HCT116 (cell line): ENCODE results near the gene ST3GAL3. TPM values are rescaled to one million over a fixed set of nuclear protein-coding genes. Genes with fewer than 3 reads are reported as not detected.

Experiments
- ATAC-seq: fragments of 200-7000 bp; cut with Tn5 transposase; 2 replicates; pipeline ENCODE4 v1.9.1; 2020; ENCODE audit warnings: mild to moderate bottlenecking, moderate library complexity
- BruUV-seq: library from RNA; stranded (reverse); fragments of 400-500 nt; replicated peaks from 2 replicates; lab custom pipeline; 2021; lab: Mats Ljungman, UMichigan
- CTCF ChIA-PET: fragments of 300-600 bp; sonication (Branson Sonifier 250); formaldehyde crosslinking; loops from one replicate; lab custom pipeline; 2021; ENCODE audit warnings: antibody characterized with exemption; lab: Charles Lee
- POLR2A ChIA-PET: fragments of 300-600, 350-600 bp; sonication (Branson Sonifier 250); formaldehyde crosslinking; loops from one replicate; lab custom pipeline; 2021; ENCODE audit warnings: antibody characterized with exemption; lab: Charles Lee
- RAD21 ChIA-PET, 2 experiments: fragments of 300-600 bp; sonication (Branson Sonifier 250); formaldehyde crosslinking; loops; one replicate each; lab custom pipeline; 2023; ENCODE audit warnings: low total read pairs in 2 of 2; ENCODE audit not compliant: uncharacterized antibody in 2 of 2, unreplicated experiment in 2 of 2, low non-redundant PET in 1 of 2; lab: Charles Lee
- DNase-seq: peaks from one replicate; pipeline ENCODE4 v3.0.0-alpha.2; 2010; ENCODE audit warnings: low read depth, low spot score
- H2AFZ ChIP-seq: fragments of 200-600 bp; shearing (Covaris generic), sonication (generic); 2 replicates; pipeline ENCODE4 v1.6.1; 2017; ENCODE audit warnings: low read depth, mixed run types, mixed read lengths, antibody characterized with exemption, low read length; ENCODE audit not compliant: poor library complexity, severe bottlenecking
- H3K27ac ChIP-seq: 2 replicates; pipeline ENCODE4 v1.5.1; 2012; ENCODE audit warnings: low read depth, low read length
- H3K27me3 ChIP-seq: fragments of 200-600 bp; sonication (generic); 2 replicates; pipeline ENCODE4 v1.6.1; 2016; ENCODE audit warnings: mixed run types, low read length, mixed read lengths; ENCODE audit not compliant: insufficient read depth
- H3K36me3 ChIP-seq, 2 experiments: fragments of 200-500 bp in 1 of 2; fragments of 200-600 bp in 1 of 2; sonication (Bioruptor generic) in 1 of 2; sonication (generic) in 1 of 2; 2 replicates each; pipeline versions ENCODE4 v1.5.1 to v1.6.1; 2014 to 2016; ENCODE audit warnings: low read length in 2 of 2, inconsistent platforms in 1 of 2, mixed read lengths in 1 of 2, mixed run types in 1 of 2; ENCODE audit not compliant: insufficient read depth in 2 of 2, control insufficient read depth in 1 of 2
- H3K4me1 ChIP-seq, 2 experiments: fragments of 200-600 bp in 1 of 2; sonication (generic) in 1 of 2; 2 replicates each; pipeline versions ENCODE4 v1.5.1 to v1.6.1; 2012 to 2017; ENCODE audit warnings: low read length in 2 of 2, inconsistent platforms in 1 of 2, mild to moderate bottlenecking in 1 of 2, mixed read lengths in 1 of 2, mixed run types in 1 of 2, moderate library complexity in 1 of 2; ENCODE audit not compliant: insufficient read depth in 2 of 2, control insufficient read depth in 1 of 2
- H3K4me2 ChIP-seq: fragments of 200-600 bp; sonication (generic); 2 replicates; pipeline ENCODE4 v1.6.1; 2017; ENCODE audit warnings: mixed run types, low read length, mixed read lengths
- H3K4me3 ChIP-seq, 2 experiments: fragments of 200-600 bp in 1 of 2; sonication (generic) in 1 of 2; replicated peaks in 1 of 2; 2 replicates each; pipeline ENCODE4 v1.5.1; 2011 to 2016; ENCODE audit warnings: low read length in 2 of 2, control low read depth in 1 of 2, low read depth in 1 of 2, mild to moderate bottlenecking in 1 of 2, mixed read lengths in 1 of 2, mixed run types in 1 of 2
- H3K79me2 ChIP-seq: fragments of 200-600 bp; sonication (generic); 2 replicates; pipeline ENCODE4 v1.6.1; 2017; ENCODE audit warnings: mild to moderate bottlenecking, mixed run types, low read length, moderate library complexity, mixed read lengths; ENCODE audit not compliant: insufficient read depth
- H3K9ac ChIP-seq: fragments of 200-600 bp; sonication (generic); 2 replicates; pipeline ENCODE4 v1.6.1; 2016; ENCODE audit warnings: low read length, mixed read lengths
- H3K9me2 ChIP-seq: fragments of 200-600 bp; sonication (generic), shearing (Covaris generic); 2 replicates; pipeline ENCODE4 v1.6.1; 2017; ENCODE audit warnings: mixed run types, mild to moderate bottlenecking, moderate library complexity; ENCODE audit not compliant: insufficient read depth
- H3K9me3 ChIP-seq, 2 experiments: fragments of 200-500 bp in 1 of 2; fragments of 200-600 bp in 1 of 2; sonication (Bioruptor generic) in 1 of 2; sonication (generic) in 1 of 2; 2 replicates each; pipeline ENCODE4 v1.6.1; 2014 to 2017; ENCODE audit warnings: low read length in 2 of 2, mixed read lengths in 2 of 2, inconsistent platforms in 1 of 2, low read depth in 1 of 2, mild to moderate bottlenecking in 1 of 2, mixed run types in 1 of 2, moderate library complexity in 1 of 2; ENCODE audit not compliant: control insufficient read depth in 1 of 2, insufficient read depth in 1 of 2
- H4K20me1 ChIP-seq: fragments of 200-600 bp; sonication (generic), shearing (Covaris generic); 2 replicates; pipeline ENCODE4 v1.6.1; 2017; ENCODE audit warnings: mixed run types, mild to moderate bottlenecking, moderate library complexity; ENCODE audit not compliant: insufficient read depth
- CBX3 ChIP-seq: IDR thresholded peaks from 2 replicates; pipeline ENCODE4 v1.6.1; 2012; ENCODE audit warnings: low read depth
- CEBPB ChIP-seq: IDR thresholded peaks from 2 replicates; pipeline ENCODE4 v1.6.1; 2012; ENCODE audit warnings: low read depth
- EGR1 ChIP-seq: IDR thresholded peaks from 2 replicates; pipeline ENCODE4 v1.6.1; 2012; ENCODE audit warnings: low read depth
- ELF1 ChIP-seq: IDR thresholded peaks from 2 replicates; pipeline ENCODE4 v1.6.1; 2012; ENCODE audit warnings: low read depth, borderline replicate concordance
- EZH2 ChIP-seq: fragments of 200-600 bp; sonication (generic); IDR thresholded peaks from 2 replicates; pipeline ENCODE4 v1.6.1; 2017; ENCODE audit warnings: antibody characterized with exemption, mixed run types
- EZH2phosphoT487 ChIP-seq: fragments of 200-600 bp; IDR thresholded peaks from 2 replicates; pipeline ENCODE4 v1.6.1; 2018; ENCODE audit warnings: antibody characterized with exemption, borderline replicate concordance
- FOSL1 ChIP-seq: IDR thresholded peaks from 2 replicates; pipeline ENCODE4 v1.6.1; 2012; ENCODE audit warnings: low read depth
- JUND ChIP-seq: IDR thresholded peaks from 2 replicates; pipeline ENCODE4 v1.6.1; 2012
- POLR2A ChIP-seq: IDR thresholded peaks from 2 replicates; pipeline ENCODE4 v1.7.0; 2011; ENCODE audit warnings: borderline replicate concordance; ENCODE audit not compliant: insufficient read depth, insufficient read length; ENCODE audit errors: extremely low read depth
- POLR2AphosphoS5 ChIP-seq: IDR thresholded peaks from 2 replicates; pipeline ENCODE4 v1.6.1; 2011; ENCODE audit warnings: mild to moderate bottlenecking, low read depth, low read length, moderate library complexity
- SIN3A ChIP-seq: IDR thresholded peaks from 2 replicates; pipeline ENCODE4 v1.6.1; 2012; ENCODE audit warnings: low read depth
- SP1 ChIP-seq: IDR thresholded peaks from 2 replicates; pipeline ENCODE4 v1.6.1; 2012; ENCODE audit warnings: low read depth
- SRF ChIP-seq: IDR thresholded peaks from 2 replicates; pipeline ENCODE4 v1.6.1; 2012; ENCODE audit warnings: low read depth
- TCF7L2 ChIP-seq: IDR thresholded peaks from 2 replicates; pipeline ENCODE4 v1.7.0; 2011; ENCODE audit warnings: borderline replicate concordance, inconsistent platforms; ENCODE audit not compliant: insufficient read depth, insufficient read length; ENCODE audit errors: extremely low read depth
- YY1 ChIP-seq: IDR thresholded peaks from 2 replicates; pipeline ENCODE4 v1.6.1; 2011; ENCODE audit warnings: low read length, low read depth, moderate library complexity, mild to moderate bottlenecking; ENCODE audit not compliant: insufficient replicate concordance; ENCODE audit errors: extremely low read depth
- ZFX ChIP-seq: fragments of 450-650 bp; IDR thresholded peaks from 2 replicates; pipeline ENCODE4 v1.6.1; 2017
- ZNF274 ChIP-seq: fragments of 200-500 bp; sonication (Bioruptor generic); IDR thresholded peaks from 2 replicates; pipeline ENCODE4 v1.6.1; 2014; ENCODE audit warnings: mild to moderate bottlenecking, low read depth, low read length, inconsistent platforms
- intact Hi-C: fragments of 100-400 bp; cut with micrococcal nuclease; formaldehyde crosslinking; loops from 2 replicates; pipeline ENCODE4 v1.10.0; 2022
- total RNA-seq: library from RNA; stranded (reverse); gene quantifications from one replicate; pipeline ENCODE4 v1.2.1, GENCODE V29; 2021; ENCODE audit not compliant: unreplicated experiment
- TF ChIP-seq, protein P1 (sequence below): IDR thresholded peaks from 2 replicates; pipeline ENCODE4 v1.6.1; 2012
- TF ChIP-seq, protein P2 (sequence below): IDR thresholded peaks from 2 replicates; pipeline ENCODE4 v1.6.1; 2012
- TF ChIP-seq, protein P3 (sequence below), 3 experiments: fragments of 200-600 bp in 1 of 3; sonication (generic) in 1 of 3; IDR thresholded peaks in 2 of 3; conservative IDR thresholded peaks in 1 of 3; 2 replicates each; pipeline ENCODE4 v1.5.1; 2012 to 2017; ENCODE audit warnings: low read depth in 2 of 3, low read length in 2 of 3, antibody characterized with exemption in 1 of 3, borderline replicate concordance in 1 of 3, control low read depth in 1 of 3, mild to moderate bottlenecking in 1 of 3, mixed read lengths in 1 of 3, mixed run types in 1 of 3, moderate library complexity in 1 of 3; ENCODE audit not compliant: insufficient read depth in 1 of 3

Gene ST3GAL3
- total RNA-seq, 1 experiment from 2014 or later = 7.2 TPM

DNA sequence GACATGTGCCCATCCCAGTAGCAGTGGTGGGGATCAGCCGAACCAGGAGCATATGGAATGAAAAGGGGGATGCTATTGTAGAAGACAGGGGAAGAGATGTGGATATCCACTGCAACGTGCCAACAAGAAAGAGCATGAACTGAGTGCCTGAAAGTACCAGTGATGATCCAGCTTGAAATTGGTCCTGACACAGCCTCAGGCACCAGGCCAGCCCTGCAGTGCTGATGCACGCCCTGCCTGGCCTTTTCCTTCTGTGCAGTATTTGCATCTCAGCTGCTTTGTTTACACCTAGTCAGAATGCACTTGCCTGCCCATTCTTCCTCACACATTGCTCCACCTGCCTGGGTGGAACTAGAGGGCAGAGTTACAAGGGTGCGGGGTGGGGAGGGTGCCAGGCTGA, 176.0 kb downstream of the ST3GAL3 start:
- intact Hi-C loops = no loop called here
- no peak overlapping the region for H3K27ac ChIP-seq
- no peak for ATAC-seq
- no peak overlapping the region for H3K4me3 ChIP-seq
- H3K9ac ChIP-seq = no peak overlapping the region
- no TSS peak for BruUV-seq
- H3K4me2 ChIP-seq = no peak overlapping the region
- H3K27me3 ChIP-seq = no peaks in the 10 kb centered on the region
- no peaks in the 10 kb centered on the region for H3K9me3 ChIP-seq
- TF ChIP-seq SRF (no peak), EZH2phosphoT487 (no peak), EZH2 (no peak), ZNF274 (no peak), ELF1 (no peak), CBX3 (no peak), SIN3A (no peak), POLR2AphosphoS5 (no peak), EGR1 (no peak)
- TF ChIP-seq, protein P1, sequence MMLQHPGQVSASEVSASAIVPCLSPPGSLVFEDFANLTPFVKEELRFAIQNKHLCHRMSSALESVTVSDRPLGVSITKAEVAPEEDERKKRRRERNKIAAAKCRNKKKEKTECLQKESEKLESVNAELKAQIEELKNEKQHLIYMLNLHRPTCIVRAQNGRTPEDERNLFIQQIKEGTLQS = no peak
- TF ChIP-seq, all 23 proteins: peak for 0
- no peaks in the 10 kb centered on the region for H3K36me3 ChIP-seq
- H4K20me1 ChIP-seq = no peaks in the 10 kb centered on the region
- H3K79me2 ChIP-seq = no peaks in the 10 kb centered on the region
- ChIA-PET POLR2A (no interaction called here), RAD21 (no interaction called here), CTCF (interaction anchor here (1.0 to 1.8 kb wide), 2 partner anchors 51 to 120 kb away, joined by 3 to 5 read pairs; no protein-coding TSS in a partner anchor)
- no peak for DNase-seq
- no peaks in the 10 kb centered on the region for H3K9me2 ChIP-seq
- no peak overlapping the region for H2AFZ ChIP-seq
- peaks cover 33 to 96% of the 10 kb centered on the region in 2 experiments for H3K4me1 ChIP-seq

DNA sequence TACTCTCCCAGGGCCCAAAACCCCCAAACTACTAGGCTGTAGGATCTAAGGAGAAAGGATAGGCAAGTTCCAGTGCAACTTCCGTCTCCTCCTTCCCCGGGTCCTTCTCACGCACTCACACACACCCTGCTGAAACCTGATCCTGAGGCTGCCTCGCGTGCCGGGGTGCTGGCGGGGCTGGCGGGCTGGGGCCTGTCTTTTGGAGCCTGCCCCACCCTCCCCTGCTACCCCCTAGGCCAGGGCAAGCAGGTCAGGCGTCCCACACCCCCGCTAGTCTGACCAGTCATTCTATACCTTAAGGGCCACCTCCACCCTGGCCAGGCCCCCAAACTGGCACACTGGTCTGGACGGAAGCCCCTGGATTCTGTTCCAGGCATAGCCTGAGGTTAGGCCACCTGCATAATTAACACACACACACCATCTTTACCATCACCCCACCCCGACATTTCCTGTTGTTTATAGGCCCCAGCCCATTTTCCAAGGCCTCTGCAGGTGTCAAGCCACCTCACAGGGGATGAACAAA, 178.0 kb downstream of the ST3GAL3 start:
- Histone ChIP-seq H3K27ac (peak overlapping the region; percentile 59), H3K4me1 (peaks cover 31 to 82% of the 10 kb centered on the region in 2 experiments), H3K9ac (peak overlapping the region; percentile 69), H3K79me2 (no peaks in the 10 kb centered on the region), H3K9me2 (no peaks in the 10 kb centered on the region), H3K36me3 (no peaks in the 10 kb centered on the region), H3K4me2 (peak overlapping the region; percentile 74), H3K9me3 (no peaks in the 10 kb centered on the region), H4K20me1 (no peaks in the 10 kb centered on the region), H3K27me3 (no peaks in the 10 kb centered on the region), H3K4me3 (peak overlapping the region in 1 of 2 experiments; percentile 33; a peak in 2 of 4 replicates), H2AFZ (no peak overlapping the region)
- RAD21 ChIA-PET = no interaction called here
- TF ChIP-seq ELF1 = no peak
- TF ChIP-seq EGR1 = no peak
- no peak for TF ChIP-seq ZNF274
- no peak; the same call in 1 of the 2 replicates for TF ChIP-seq ZFX
- TF ChIP-seq CEBPB = no peak
- no peak for TF ChIP-seq FOSL1
- no peak for TF ChIP-seq JUND
- peak; percentile 57 for TF ChIP-seq POLR2AphosphoS5
- no peak for TF ChIP-seq POLR2A
- peak; percentile 23 for TF ChIP-seq TCF7L2
- TF ChIP-seq, protein P2, sequence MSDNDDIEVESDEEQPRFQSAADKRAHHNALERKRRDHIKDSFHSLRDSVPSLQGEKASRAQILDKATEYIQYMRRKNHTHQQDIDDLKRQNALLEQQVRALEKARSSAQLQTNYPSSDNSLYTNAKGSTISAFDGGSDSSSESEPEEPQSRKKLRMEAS = 0 out of 2 replicates have a peak, but pooled peaks have one; percentile 46
- TF ChIP-seq CBX3 = no peak
- TF ChIP-seq, protein P3, sequence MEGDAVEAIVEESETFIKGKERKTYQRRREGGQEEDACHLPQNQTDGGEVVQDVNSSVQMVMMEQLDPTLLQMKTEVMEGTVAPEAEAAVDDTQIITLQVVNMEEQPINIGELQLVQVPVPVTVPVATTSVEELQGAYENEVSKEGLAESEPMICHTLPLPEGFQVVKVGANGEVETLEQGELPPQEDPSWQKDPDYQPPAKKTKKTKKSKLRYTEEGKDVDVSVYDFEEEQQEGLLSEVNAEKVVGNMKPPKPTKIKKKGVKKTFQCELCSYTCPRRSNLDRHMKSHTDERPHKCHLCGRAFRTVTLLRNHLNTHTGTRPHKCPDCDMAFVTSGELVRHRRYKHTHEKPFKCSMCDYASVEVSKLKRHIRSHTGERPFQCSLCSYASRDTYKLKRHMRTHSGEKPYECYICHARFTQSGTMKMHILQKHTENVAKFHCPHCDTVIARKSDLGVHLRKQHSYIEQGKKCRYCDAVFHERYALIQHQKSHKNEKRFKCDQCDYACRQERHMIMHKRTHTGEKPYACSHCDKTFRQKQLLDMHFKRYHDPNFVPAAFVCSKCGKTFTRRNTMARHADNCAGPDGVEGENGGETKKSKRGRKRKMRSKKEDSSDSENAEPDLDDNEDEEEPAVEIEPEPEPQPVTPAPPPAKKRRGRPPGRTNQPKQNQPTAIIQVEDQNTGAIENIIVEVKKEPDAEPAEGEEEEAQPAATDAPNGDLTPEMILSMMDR (IDR thresholded peaks at IDR 0.05 in 2 of 3, conservative IDR thresholded peaks at IDR 0.05 in 1 of 3; ENCODE audit: borderline replicate concordance in 1 of 3, insufficient read depth in 1 of 3, low read depth in 2 of 3, low read length in 2 of 3) = no peak
- peak; percentile 4 for TF ChIP-seq YY1
- peak; percentile 65 for TF ChIP-seq SP1
- no TSS peak for BruUV-seq
- CTCF ChIA-PET = interaction anchor here (1.8 kb wide), 1 partner anchor 49 kb away, joined by 5 read pairs; no protein-coding TSS in a partner anchor
- ATAC-seq = peak; percentile 86
- intact Hi-C loops = no loop called here
- POLR2A ChIA-PET = no interaction called here
- DNase-seq = peak; percentile 38
